ENCODE data around the gene FADS2. TPM values are rescaled to one million over a fixed set of nuclear protein-coding genes. Genes with fewer than 3 reads are reported as not detected.

Gene FADS2
- total RNA-seq, 1 donor from 2014 or later, result 10.9 TPM

DNA sequence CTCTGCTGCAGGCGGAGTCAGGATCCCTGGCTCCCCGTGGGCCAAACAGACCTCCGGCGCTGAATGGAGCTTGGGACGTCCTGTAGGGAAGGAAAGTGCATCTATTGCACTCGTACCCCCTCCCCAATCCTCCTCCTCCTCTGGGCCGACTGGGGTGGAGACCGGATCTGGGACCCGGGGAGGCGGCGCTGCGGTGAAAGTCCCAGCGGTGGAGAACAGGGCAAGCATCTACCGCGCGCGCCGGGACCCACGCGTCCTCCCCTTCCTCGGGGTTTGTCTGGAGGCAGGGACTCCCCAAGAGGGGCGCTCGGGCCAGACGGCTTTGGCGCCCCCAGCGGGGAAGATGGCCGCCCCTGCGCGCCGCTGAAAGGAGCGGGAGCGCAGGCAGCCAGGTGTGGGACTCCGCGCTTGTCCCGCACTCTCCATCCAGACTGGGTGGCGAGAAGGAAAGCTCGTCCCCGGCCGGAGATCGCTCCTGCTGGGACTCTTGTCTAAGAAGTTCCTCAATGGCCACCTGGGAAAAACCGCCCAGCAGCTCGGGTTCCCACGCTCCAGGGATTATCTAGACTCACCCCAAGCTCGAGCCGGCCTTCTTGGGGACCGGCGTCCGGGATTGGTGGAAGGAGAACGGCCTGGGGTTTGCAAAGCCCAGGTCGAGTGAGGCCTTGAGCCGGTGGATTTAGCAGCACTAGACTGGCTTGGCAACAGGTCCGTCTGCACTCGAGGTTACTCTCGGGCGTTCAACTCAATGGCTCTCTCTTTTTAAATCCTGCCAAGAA, 718 bp downstream of the FADS2 start:
- no peak for TF ChIP-seq CTCF (IDR thresholded peaks at IDR 0.05)
- H3K27ac Mint-ChIP-seq, result no peak overlapping the region
- DNase-seq, result peak; percentile 46
- POLR2A ChIA-PET, result interaction anchor here (0.6 to 3.7 kb wide), 6 partner anchors 14 to 135 kb away, joined by 3 to 61 read pairs (median 4); partner anchors contain the start of genes FADS1 and FADS3
- CTCF ChIA-PET, result interaction anchor here (1.0 to 4.3 kb wide), 4 partner anchors 13 to 279 kb away, joined by 3 to 32 read pairs (median 3); partner anchors contain the start of gene FADS1
- peak; percentile 19 for ATAC-seq (ENCODE audit: low read depth)
- H3K4me1 Mint-ChIP-seq, result peaks cover 35% of the 10 kb centered on the region
- peak overlapping the region; percentile 89 for H3K4me3 Mint-ChIP-seq
- intact Hi-C loops (cut with micrococcal nuclease), result loop anchor here (2.0 kb wide), 1 partner anchor 32 kb away; no protein-coding TSS in a partner anchor
- no peaks in the 10 kb centered on the region for H3K9me3 Mint-ChIP-seq
- peaks cover 8% of the 10 kb centered on the region for H3K27me3 Mint-ChIP-seq
- H3K36me3 Mint-ChIP-seq (ENCODE audit: low read depth), result no peaks in the 10 kb centered on the region

DNA sequence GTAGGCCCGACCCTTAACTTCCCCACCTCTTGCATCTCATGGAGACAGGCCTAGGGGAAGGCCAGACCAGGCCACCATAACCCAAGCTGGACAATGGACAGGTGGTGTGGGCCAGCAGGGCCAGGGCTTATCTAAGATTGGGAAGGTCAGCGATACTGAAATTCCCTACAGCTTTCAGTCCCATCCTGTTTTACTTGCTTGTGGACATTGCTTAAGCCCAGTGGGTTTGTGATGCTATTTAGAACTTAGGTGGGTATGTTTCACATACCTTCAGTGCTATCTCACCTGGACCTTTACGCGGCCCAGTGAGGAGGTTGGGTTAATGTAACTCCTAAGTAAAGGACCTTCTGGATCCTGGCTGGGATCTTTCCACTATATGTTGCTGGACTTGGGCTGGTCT, 1.7 kb downstream of the FADS2 start:
- Mint-ChIP-seq H3K27me3 (peaks cover 8% of the 10 kb centered on the region), H3K4me1 (peaks cover 44% of the 10 kb centered on the region), H3K9me3 (no peaks in the 10 kb centered on the region), H3K4me3 (peak overlapping the region; percentile 55), H3K27ac (no peak overlapping the region), H3K36me3 (ENCODE audit: low read depth) (no peaks in the 10 kb centered on the region)
- ChIA-PET CTCF (interaction anchor here (0.6 to 4.3 kb wide), 4 partner anchors 11 to 278 kb away, joined by 3 to 32 read pairs (median 3); partner anchors contain the start of gene FADS1), POLR2A (interaction anchor here (3.7 kb wide), 1 partner anchor 15 kb away, joined by 61 read pairs; the partner anchor contains the start of gene FADS1)
- no peak for DNase-seq
- intact Hi-C loops (cut with micrococcal nuclease), result loop anchor here (2.0 kb wide), 1 partner anchor 33 kb away; no protein-coding TSS in a partner anchor
- ATAC-seq (ENCODE audit: low read depth), result no peak
- no peak for TF ChIP-seq CTCF (IDR thresholded peaks at IDR 0.05)

- intact Hi-C loops (cut with micrococcal nuclease), result no loop called here
- H3K4me1 Mint-ChIP-seq, result peaks cover 49% of the 10 kb centered on the region
- POLR2A ChIA-PET, result interaction anchor here (1.0 to 3.7 kb wide), 3 partner anchors 15 to 60 kb away, joined by 3 to 61 read pairs (median 4); partner anchors contain the start of genes FADS1 and FADS3
- ATAC-seq (ENCODE audit: low read depth), result no peak
- peaks cover 8% of the 10 kb centered on the region for H3K27me3 Mint-ChIP-seq
- DNase-seq, result no peak
- H3K36me3 Mint-ChIP-seq (ENCODE audit: low read depth), result no peaks in the 10 kb centered on the region
- TF ChIP-seq CTCF (IDR thresholded peaks at IDR 0.05), result no peak
- no peak overlapping the region for H3K27ac Mint-ChIP-seq
- no peaks in the 10 kb centered on the region for H3K9me3 Mint-ChIP-seq
- CTCF ChIA-PET, result interaction anchor here (0.6 to 4.3 kb wide), 4 partner anchors 11 to 117 kb away, joined by 3 to 32 read pairs (median 4); partner anchors contain the start of gene FADS1
- no peak overlapping the region for H3K4me3 Mint-ChIP-seq
Observed at GRCh38 chr11:61830237-61831105, 2.4 kb downstream of the FADS2 start.

DNA sequence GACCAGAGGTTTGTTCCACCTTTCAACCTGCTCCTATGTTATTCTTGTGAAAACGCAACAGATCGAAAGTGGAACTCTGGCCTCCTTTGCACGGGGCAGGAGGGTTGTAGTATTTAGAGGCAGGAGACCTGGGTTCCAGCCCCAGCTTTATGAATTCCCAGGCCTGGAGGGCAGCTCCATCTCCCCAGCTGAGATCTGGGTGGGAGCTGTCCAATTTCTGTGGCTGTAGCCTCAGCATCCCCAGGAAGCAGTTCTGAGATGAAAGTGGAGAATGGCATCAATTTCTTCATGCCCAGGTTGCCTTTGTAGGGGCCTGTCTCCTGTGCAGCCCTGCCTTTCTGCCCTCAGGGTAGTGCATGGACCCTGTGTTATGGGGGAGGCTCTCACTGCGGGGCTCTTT, 4.1 kb downstream of the FADS2 start:
- Mint-ChIP-seq H3K27ac (no peak overlapping the region), H3K4me1 (peaks cover 52% of the 10 kb centered on the region), H3K27me3 (peaks cover 5% of the 10 kb centered on the region), H3K4me3 (no peak overlapping the region), H3K9me3 (no peaks in the 10 kb centered on the region), H3K36me3 (ENCODE audit: low read depth) (no peaks in the 10 kb centered on the region)
- CTCF ChIA-PET, result interaction anchor here (1.0 kb wide), 1 partner anchor 67 kb away, joined by 4 read pairs; no protein-coding TSS in a partner anchor
- TF ChIP-seq CTCF (IDR thresholded peaks at IDR 0.05), result no peak
- POLR2A ChIA-PET, result no interaction called here
- ATAC-seq (ENCODE audit: low read depth) (no peak), DNase-seq (no peak)
- intact Hi-C loops (cut with micrococcal nuclease), result no loop called here
